Measurements from ENCODE around the gene SRPK2.
A peak's percentile ranks its signal among the peaks of the same experiment; 100 is the strongest.

The SRPK2 gene

DNA sequence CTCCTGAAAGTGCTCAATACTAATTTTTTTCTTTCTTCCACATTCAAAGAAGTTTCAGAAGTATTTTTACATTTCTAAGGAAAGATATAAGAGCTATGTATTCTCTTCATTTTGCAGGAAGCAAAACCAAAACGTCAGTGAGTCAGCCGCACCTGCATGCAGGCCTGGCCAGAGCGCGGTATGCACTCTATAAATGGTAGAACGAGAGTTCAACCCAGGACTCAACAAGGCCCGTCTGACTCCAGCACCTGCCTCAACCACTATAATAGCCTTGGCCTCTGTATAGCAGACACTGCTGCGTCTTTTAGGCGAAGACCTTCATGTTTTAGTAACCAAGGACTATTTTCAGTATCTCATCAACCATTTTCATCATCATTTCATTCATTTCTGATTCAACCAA lies 261.5 kb downstream of the SRPK2 start:
- DNase-seq: no peak

DNA sequence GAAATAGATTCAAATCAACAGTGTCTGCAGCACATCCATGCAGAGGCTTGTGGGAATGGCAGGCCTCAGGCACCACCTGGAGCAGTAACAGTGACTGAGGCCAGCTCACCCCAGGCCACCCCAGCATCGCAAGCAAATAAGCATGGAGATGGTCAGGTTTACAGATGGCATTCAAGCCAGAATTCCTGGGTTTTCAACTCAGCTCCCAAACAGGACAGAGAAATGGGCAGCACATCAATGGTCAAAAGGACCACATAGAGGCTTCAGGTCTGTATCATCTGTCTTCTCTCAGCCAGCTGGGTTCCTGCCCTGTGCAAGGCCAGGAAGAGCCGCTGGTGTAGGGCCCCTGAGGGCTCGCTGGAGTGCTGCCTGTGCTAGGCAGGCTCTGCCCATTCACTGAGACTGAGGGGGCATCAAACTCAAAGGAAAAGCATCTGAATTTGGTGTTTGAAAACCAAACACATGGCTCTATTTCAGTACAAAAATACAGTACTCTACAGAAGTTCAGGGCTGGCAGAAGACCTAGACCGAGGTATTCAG lies 262.2 kb downstream of the SRPK2 start:
- no peak for DNase-seq

DNA sequence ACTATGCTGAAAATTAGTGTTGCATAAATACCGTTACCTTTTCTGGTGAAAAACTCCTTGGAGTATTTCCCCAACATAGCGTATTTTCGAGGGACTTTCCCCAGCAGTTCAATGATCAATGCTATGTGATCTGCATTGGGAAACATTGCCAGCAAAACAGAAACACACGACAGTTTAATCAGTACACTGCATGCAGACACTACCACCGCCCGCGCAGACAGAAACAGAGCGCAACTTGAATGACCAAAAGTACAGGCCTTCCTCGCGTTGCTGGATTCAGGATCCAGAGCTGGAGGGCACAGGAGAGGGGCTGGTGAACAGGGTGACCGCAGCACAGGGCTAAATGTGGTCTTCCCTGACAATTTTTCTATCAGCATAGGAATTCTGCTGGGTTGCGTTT lies 263.0 kb downstream of the SRPK2 start:
- DNase-seq: no peak

DNA sequence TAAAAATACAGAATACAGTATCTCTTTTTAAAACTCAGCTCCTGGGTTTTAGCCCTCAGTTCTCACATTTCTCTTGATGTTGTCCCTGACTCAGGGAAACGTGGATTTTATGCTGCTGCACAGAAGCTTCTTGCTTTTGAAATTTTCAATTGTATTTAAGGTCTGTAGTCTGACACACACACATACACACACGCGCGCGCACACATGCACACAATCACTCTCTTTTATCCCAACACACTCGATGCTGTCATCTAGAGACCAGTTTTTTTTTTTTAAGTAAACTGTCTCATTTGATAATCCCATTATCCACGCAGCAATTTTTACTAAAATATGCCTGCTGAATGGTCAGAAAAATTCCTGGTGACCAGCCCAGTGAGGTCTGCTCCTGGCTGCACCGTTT lies 266.1 kb downstream of the SRPK2 start:
- DNase-seq: no peak

DNA sequence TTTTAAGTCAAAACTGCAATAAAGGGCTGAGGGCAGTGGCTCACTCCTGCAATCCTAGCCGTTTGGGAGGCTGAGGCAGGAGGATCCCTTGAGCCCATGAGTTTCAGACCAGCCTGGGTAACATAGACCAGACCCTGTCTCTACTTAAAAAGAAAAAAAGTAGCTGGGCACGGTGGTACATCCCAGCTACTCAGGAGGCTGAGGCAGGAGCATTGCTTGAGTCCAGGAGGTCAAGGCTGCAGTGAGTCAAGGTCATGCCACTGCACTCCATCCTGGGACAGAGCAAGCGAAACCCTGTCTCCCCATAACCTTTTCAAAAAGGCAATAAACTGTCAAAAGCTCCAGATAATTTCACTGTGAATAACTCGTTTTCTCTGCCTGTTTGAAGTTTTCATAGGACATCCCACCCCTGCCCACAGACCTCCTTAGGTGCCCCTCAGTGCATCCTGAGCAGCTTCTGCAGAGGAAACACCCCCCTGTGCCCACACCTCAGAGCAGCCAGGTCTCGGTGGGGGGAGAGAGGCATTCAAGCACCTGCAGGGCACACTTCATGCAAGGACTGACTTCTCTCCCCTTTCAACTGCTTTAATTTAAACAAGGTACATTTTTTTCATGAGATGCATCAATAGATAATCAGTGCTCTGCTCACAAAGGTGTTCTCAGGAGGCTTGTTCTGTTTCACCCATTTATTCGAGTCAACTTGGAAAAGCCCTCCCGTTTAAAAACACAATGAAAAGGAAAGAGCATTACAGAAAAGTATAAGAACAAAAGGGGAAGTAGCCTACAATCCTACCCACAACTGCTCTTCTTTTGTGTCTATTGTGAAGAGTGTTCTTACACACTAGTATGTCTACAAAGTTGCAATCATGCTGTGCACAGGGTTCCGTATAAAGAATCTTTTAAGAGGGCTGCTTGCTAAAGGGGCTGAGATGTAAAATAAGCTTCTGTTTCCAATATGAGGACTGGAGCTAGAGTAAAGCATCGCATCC lies 269.8 kb downstream of the SRPK2 start:
- no peak for DNase-seq

DNA sequence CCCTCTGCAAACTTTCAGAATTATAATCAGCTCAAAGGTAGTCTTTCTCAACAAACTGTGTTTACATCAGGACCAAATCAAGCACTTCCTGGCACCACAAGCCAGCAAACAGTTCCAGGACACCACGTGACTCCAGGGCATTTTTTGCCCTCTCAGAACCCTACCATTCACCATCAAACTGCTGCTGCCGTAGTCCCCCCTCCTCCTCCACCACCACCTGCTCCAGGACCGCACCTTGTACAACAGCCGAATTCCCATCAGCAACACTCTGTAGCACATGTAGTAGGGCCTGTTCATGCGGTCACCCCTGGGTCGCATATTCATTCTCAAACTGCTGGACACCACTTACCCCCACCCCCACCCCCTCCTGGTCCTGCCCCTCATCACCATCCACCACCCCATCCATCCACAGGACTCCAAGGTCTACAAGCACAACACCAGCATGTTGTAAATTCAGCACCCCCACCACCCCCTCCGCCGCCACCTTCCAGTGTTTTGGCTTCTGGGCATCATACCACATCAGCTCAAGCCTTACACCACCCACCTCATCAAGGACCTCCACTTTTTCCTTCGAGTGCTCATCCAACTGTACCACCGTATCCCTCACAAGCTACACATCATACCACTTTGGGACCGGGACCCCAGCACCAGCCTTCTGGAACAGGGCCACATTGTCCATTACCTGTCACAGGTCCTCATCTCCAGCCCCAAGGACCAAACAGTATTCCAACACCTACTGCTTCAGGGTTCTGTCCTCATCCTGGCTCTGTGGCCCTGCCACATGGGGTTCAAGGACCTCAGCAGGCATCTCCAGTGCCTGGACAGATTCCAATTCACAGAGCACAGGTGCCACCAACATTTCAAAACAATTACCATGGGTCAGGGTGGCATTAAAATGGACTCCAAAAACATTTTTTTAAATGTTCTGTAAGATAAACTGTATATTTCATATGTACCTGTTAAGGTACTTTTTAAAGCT lies 276.0 kb downstream of the SRPK2 start:
- no peak for DNase-seq

DNA sequence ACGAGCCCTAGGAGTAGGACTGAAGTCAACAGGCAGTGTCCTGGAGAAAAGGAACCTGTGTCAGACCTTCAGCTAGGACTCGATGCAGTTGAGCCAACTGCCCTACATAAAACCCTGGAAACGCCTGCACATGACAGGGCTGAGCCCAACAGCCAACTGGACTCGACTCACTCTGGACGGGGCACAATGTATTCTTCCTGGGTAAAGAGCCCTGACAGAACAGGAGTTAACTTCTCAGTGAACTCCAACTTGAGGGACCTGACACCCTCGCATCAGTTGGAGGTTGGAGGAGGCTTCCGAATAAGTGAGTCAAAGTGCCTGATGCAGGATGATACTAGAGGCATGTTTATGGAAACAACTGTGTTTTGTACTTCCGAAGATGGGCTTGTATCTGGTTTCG lies 281.3 kb downstream of the SRPK2 start:
- DNase-seq: no peak

DNA sequence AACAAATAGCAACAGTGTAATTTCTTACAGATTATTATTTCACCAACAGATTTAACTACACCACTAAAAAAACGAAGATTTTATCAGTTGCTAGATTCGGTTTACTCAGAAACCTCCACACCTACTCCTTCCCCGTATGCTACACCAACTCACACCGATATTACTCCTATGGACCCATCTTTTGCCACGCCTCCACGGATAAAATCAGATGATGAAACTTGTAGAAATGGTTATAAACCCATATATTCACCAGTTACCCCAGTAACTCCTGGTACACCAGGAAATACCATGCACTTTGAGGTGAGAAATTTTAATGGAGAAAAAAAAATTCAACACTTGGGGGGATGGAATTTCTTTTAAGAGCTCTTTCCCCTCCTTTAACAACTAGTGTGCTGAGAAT lies 282.2 kb downstream of the SRPK2 start:
- DNase-seq: peak; percentile 55

DNA sequence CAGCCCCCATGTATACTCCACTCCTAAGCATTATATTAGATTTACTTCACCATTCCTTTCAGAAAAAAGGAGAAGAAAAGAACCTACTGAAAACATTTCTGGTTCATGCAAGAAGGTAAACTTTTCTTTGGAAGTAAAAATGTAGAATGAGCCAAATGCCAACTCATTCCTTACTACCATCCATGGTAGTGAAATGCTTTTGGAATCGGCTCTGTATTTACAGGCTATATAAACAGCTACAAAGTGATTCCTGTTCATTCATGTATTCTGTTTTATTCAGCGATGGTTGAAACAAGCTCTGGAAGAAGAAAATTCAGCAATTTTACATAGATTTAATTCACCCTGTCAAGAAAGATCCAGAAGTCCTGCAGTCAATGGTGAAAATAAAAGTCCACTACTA lies 283.1 kb downstream of the SRPK2 start:
- no peak for DNase-seq

DNA sequence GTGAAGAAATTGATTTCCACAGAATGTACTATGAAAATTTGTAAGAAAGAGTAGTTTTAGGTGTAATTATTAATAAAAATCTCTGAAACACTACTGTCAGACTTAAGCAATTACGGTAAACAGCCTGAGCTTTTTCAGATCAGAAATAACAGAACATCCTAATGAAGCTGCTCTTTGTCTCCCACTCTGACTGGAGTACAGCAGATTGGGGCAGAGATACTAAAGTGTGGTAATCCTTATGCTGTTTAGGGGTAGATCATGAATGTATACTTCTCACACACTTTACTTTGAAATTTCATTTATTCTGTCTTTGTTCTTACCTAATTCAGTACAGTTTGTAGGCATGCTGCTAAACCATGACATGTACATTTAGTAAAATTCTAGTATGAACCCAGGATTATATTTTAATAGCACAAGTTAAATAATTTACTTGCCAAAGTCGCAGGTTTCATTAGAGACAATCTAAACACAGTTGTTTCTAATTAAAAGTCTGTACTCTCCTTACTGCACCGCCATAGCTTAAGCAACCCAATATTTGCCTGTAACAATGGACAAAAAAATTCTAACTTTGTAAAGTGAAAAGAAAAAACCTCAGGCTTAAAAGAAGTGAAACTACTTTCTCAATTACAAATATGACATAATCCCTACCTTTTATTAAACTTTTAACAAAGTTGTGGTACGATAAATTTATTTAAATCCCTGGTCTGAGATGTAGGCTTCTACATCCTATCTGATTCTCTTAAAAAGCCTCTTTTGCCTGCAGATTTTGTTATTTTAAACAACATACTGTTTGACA lies 286.0 kb downstream of the SRPK2 start:
- no peak for DNase-seq

DNA sequence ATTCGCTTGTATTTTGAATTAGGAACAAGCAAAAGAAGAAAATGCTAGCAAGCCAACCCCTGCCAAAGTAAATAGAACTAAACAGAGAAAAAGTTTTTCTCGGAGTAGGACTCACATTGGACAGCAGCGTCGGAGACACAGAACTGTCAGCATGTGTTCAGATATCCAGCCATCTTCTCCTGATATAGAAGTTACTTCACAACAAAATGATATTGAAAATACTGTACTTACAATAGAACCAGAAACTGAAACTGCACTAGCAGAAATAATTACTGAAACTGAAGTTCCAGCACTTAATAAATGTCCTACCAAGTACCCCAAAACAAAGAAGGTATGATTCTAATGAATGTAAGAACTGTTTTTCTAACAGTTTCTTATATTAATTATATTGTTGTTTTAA lies 286.9 kb downstream of the SRPK2 start:
- DNase-seq: no peak

DNA sequence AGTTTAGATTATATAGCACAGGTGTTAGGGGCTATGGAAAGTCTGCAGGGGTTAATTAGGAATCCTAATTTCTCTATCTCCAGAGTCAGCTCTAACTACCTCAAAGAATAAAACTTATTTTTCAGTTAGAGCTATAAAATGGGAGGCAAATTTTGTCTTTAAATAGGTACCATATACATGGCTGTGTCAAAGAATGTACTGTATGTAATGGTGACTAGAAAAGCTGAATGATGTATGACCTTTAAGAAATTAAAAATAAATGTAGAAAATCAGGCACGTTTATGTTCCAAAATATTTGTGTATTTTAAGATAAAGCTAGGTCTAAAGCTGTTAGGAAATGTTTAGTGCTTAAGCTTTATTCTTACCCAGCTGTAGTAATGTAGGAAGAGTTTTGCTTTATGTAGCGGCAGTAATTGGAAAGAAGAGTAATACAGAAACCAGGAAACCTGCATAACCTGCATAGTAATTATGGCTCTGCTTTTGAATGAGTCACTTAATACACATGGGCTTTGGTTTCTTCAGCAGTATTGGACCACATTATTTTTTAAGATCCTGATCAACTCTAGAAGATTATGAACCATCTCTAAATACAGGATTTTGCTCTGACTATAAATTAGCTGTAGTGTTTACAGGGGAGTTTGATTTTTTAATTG lies 289.7 kb downstream of the SRPK2 start:
- DNase-seq: peak; percentile 70

DNA sequence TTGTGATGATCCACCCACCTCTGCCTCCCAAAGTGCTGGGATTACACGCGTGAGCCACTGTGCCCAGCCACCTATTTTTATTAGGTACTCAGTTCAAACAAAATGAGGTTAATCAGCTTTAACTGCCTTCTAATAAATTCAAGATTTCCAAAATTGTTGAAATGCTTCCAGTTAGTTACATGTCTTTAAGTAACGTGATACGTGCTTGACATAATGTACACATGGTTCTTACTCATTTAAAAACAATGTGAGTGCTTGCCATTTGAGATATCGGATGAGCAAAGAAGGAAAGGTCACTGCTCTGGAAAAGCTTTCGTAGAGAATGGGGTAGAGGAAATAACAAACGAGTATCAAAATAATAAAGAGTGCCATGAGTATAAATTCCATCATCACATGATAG lies 291.1 kb downstream of the SRPK2 start:
- DNase-seq: no peak

DNA sequence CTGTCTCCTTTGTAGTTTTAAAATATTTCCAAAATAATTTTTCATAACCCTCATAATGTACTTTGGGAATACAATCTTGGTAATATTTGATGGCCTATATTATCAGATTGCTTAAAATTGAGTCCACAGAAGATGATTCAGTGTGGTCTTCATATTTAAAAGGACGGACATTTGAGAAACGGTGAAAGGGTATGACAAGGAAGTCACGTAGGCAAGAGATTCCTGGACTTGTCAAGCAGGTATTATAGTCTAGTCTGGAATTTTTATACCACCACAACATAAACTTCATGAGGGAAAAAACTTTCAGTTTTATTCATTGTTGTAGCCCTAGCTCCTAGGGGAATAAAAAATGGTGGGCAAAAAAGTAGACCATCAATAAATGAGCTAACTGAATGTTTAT lies 292.4 kb downstream of the SRPK2 start:
- no peak for DNase-seq

DNA sequence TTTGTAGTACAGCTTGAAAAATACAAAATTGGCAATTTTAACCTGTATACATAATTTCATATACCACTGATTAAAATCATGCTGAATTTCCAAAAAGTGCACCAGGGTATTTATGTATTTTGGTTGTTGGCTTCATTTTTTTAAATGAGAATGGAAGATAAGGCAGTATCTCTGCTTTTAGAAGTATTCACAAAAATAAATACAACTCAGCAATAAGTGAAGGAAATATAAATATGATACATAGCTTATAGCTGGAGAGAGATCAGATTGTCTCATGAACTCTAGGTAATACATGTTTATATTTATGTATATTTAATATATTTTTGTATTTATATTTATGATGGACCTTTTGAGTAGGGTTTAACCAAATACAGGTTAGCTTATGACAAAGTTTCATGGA lies 293.8 kb downstream of the SRPK2 start:
- no peak for DNase-seq

DNA sequence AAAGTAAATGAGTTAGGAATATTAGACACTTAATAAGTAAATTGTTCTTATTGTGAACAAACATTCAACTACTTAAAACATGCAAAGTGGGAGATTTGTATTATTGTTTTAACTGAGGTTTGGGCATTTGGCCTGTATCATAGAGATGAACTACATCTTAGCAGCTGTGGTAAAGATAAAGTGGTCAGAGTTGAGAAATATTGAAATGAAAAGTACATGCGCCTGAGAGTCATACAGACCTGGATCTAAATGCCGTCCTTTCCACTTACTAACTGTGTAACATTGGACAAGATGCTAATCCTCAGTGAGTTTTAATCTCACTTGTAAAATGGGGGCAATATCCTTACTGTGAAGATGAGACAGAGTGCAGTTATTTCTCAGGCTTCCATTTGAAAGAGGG lies 300.3 kb downstream of the SRPK2 start:
- no peak for DNase-seq

DNA sequence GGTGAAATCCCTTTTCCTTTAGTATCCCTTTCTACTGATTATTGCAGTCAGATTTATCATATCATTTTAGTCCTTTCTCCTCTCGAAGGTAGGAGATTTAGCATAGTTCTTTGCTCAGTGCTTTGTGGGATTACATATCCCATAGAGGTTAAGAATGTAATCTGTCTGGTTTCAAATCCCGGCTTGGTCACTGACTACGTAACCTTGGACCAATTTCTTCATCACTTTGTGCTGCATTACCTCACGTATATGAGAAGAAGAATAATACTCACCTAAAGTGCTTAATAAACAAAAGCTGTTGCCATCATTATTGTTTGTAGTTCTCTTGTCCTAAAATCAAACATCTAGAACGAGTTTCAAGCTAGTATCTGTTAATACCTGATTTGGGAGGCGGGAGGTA lies 300.7 kb downstream of the SRPK2 start:
- no peak for DNase-seq

DNA sequence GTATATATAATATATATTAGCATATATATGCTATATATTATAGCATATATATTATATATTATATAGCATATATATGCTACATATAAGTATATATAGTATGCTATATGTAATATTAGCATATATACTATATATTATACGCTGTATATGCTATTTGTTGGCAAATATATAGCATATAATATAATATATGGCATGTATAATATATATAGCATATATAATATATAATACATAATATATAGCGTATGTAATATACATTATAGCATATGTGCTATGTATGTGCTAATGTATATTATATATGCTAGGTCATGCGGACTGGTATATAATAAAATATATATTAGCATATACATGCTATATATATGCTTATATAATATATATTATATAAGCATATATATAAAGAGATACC lies 301.9 kb downstream of the SRPK2 start:
- DNase-seq: no peak

DNA sequence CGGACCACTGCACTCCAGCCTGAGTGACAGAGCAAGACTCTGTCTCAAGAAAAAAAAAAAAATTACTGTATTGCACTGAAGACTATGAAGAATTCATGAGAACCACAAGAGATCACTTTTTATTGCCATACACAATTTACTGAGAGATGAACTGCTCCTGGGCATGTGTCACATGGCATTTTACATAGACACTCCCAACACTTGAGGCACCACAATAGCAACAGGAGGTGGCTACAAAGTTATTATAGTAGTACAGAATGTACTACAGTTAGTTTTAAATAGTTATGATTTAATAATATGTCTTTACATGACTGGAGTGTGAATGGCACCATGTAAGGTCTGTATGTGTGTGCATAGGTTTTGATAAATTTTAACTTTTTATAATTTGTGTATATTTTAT lies 304.1 kb downstream of the SRPK2 start:
- no peak for DNase-seq

DNA sequence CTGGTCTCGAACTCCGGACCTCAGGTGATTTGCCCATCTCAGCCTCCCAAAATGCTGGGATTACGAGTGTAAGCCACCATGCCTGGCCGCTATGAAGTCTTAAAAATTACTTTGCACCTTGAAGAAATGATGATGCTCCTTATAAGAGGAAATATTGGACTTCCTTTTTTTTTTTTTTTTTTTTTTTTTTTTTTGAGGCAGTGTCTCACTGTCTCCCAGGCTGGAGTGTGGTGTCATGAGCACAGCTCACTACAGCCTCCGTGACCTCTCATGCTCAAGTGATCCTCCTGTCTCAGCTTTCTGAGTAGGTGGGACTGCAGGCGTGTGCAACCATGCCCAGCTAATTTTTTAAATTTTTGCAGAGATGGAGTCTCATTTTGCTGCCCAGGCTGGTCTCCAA lies 309.4 kb downstream of the SRPK2 start:
- DNase-seq: no peak

DNA sequence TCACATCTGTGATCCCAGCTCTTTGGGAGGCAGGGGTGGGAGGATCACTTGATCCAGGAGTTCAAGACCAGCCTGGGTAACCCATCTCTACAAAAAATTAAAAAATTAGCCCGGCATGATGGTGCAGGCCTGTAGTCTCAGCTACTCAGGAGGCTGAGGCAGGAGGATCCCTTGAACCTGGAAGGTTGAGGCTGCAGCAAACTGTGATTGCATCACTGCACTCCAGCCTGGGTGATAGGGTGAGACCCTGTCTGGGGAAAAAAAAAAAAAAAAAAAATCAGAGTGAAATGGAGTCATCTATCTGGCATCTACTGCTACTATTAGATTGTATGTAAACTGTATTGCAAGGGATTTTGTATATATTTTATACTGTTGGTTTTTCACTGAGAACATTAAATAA lies 315.6 kb downstream of the SRPK2 start:
- DNase-seq: no peak

DNA sequence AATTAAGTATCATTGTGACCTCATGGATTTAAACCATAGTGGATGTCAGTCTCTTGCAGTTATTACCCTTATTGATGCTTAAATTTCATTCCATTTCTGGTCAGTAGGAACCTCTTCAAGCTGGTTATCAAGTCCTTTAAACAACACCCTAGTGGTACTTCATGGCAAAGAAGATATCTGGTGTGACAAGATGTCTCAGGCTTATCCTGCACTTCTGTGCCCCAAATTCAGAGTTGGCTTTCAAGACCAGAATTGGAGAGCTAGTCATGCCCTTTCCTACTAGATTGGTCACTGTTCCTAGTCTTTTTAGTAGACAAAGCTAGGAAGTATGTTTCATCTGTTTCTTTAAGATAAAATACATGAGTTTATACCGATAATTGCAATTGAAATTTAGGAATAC lies 319.8 kb downstream of the SRPK2 start:
- DNase-seq: no peak

Measured in activated CD4-positive, alpha-beta T cell treated with anti-CD3 and anti-CD28 coated beads, Interleukin-2, amount 50 U/mL, for 16 hours (primary cell).